ENCODE data around the gene LIMD2.

The LIMD2 gene

DNA sequence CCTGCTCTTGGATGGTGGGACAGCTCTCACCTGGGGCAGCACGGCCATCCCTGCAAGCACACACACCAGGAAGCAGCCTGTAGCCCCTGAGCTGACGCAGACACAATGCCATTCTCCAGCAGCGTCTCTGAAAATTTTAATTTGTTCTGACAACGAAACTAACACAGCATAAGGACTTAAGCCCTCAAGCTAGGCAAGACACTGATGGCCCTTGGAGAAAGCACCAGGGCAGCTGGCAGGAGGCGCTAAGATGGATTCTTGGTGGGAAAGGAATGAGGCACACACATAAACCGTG lies 2.7 kb upstream of the LIMD2 start:
- POLR2A ChIA-PET = interaction anchor here (1.4 kb wide), 1 partner anchor 40 kb away, joined by 4 read pairs; no protein-coding TSS in a partner anchor
- CTCF ChIA-PET = interaction anchor here (0.6 kb wide), 1 partner anchor 273 kb away, joined by 3 read pairs; no protein-coding TSS in a partner anchor
- no peaks in the 10 kb centered on the region for H3K9me3 ChIP-seq (ENCODE audit: control insufficient read depth, insufficient read depth, low read depth, low read length)
- peaks cover 3% of the 10 kb centered on the region; the same call in 1 of the 2 replicates for H3K4me1 ChIP-seq (ENCODE audit: control insufficient read depth, insufficient read depth, low read length)
- no peak overlapping the region for H3K27ac ChIP-seq (ENCODE audit: extremely low read depth, low read depth, low read length)
- TF ChIP-seq ZSCAN16 (tag by site-specific recombination; IDR thresholded peaks at IDR 0.05) = no peak
- no peak for TF ChIP-seq ZNF660 (tag by site-specific recombination; IDR thresholded peaks at IDR 0.05)
- TF ChIP-seq ZNF404 (tag by site-specific recombination; IDR thresholded peaks at IDR 0.05) = no peak
- no peak overlapping the region for H3K4me3 ChIP-seq (ENCODE audit: low read depth, low read length)
- H3K36me3 ChIP-seq (ENCODE audit: control insufficient read depth in 2 of 2, insufficient read depth in 1 of 2, low read length in 2 of 2) = peaks cover 0 to 58% of the 10 kb centered on the region in 2 experiments; a peak in 2 of 3 replicates

DNA sequence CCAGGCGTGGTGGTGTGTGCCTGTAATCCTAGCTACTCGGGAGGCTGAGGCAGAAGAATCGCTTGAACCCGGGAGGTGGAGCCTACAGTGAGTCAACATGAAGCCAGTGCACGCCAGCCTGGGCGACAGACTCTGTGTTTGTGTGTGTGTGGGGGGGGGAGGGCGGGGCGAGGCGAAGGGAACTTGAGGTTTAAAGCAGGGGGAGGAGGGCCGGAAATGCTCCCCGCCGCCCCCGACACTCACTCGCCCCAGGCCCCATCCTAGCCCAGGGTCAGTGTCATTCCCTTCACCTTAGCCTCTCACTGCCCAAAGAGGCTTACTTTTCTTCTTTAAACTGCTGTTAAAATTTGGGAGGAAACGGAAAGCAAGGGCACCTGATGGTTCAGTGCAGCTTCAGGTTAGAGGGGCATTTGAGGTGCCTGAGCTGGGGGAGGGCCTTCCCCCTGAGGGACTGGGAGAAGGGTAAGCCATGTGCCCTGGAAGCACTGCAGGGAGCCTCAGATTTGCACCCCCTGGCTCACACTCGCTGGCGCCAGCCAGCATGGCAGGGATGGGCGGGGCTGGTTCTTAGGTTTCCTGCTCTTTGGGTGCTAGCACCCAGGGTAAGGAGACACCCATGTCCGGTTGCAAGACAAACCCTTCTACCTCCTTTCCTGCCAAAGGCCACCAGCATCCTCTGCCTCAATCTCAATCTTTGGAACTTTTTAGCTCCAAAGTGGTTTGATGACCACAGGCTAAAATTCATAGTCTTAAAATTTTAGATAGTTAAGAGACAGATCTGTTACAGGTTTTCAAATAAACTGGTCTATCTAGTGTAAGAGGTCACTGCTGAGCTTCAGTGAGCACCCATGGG lies 2.2 kb upstream of the LIMD2 start:
- peaks cover 3% of the 10 kb centered on the region; the same call in 1 of the 2 replicates for H3K4me1 ChIP-seq (ENCODE audit: control insufficient read depth, insufficient read depth, low read length)
- peaks cover 0 to 61% of the 10 kb centered on the region in 2 experiments; a peak in 1 of 3 replicates for H3K36me3 ChIP-seq (ENCODE audit: control insufficient read depth in 2 of 2, insufficient read depth in 1 of 2, low read length in 2 of 2)
- CTCF ChIA-PET = interaction anchor here (0.6 to 1.0 kb wide), 4 partner anchors 10 to 272 kb away, joined by 3 read pairs; no protein-coding TSS in a partner anchor
- H3K9me3 ChIP-seq (ENCODE audit: control insufficient read depth, insufficient read depth, low read depth, low read length) = no peaks in the 10 kb centered on the region
- POLR2A ChIA-PET = interaction anchor here (1.4 kb wide), 1 partner anchor 40 kb away, joined by 4 read pairs; no protein-coding TSS in a partner anchor
- H3K4me3 ChIP-seq (ENCODE audit: low read depth, low read length) = no peak overlapping the region
- 0 out of 2 replicates have a peak, but pooled peaks have one; percentile 22 for TF ChIP-seq GLIS2 (tag by site-specific recombination; IDR thresholded peaks at IDR 0.05)
- no peak for TF ChIP-seq ZNF248 (tag by site-specific recombination; IDR thresholded peaks at IDR 0.05)
- H3K27ac ChIP-seq (ENCODE audit: extremely low read depth, low read depth, low read length) = no peak overlapping the region

DNA sequence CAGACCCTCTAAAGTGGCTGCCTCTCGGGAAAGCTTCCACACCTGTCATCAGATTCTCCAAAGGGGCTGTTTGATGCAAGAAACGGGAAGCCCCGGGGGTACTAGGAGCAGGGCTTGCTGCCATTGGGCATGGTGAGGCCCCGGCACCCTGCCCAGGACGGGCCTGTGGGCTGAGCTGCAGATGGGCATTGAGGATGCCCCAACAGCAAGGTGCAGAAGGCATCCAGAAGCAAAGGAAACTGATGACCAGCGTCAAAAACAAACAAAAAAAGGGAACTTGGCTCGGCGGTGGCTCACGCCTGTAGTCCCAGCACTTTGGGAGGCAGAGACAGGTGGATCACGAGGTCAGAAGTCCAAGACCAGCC lies 1.5 kb upstream of the LIMD2 start:
- no peak overlapping the region for H3K27ac ChIP-seq (ENCODE audit: extremely low read depth, low read depth, low read length)

More for the DNA sequence above, 1.5 kb upstream of the LIMD2 start:
- ChIA-PET POLR2A (interaction anchor here (1.4 kb wide), 1 partner anchor 41 kb away, joined by 4 read pairs; no protein-coding TSS in a partner anchor), CTCF (interaction anchor here (0.6 to 1.0 kb wide), 4 partner anchors 11 to 276 kb away, joined by 3 to 5 read pairs (median 3); no protein-coding TSS in a partner anchor)
- Histone ChIP-seq H3K4me3 (ENCODE audit: low read depth, low read length) (no peak overlapping the region), H3K9me3 (ENCODE audit: control insufficient read depth, insufficient read depth, low read depth, low read length) (no peaks in the 10 kb centered on the region), H3K36me3 (ENCODE audit: control insufficient read depth in 2 of 2, insufficient read depth in 1 of 2, low read length in 2 of 2) (peaks cover under 1 to 61% of the 10 kb centered on the region in 2 experiments; a peak in 1 of 3 replicates), H3K4me1 (ENCODE audit: control insufficient read depth, insufficient read depth, low read length) (peaks cover 3% of the 10 kb centered on the region; the same call in 1 of the 2 replicates)
- TF ChIP-seq, protein P1, sequence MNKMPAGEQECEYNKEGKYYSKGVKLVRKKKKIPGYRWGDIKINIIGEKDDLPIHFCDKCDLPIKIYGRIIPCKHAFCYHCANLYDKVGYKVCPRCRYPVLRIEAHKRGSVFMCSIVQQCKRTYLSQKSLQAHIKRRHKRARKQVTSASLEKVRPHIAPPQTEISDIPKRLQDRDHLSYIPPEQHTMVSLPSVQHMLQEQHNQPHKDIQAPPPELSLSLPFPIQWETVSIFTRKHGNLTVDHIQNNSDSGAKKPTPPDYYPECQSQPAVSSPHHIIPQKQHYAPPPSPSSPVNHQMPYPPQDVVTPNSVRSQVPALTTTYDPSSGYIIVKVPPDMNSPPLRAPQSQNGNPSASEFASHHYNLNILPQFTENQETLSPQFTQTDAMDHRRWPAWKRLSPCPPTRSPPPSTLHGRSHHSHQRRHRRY (tag by site-specific recombination; IDR thresholded peaks at IDR 0.05) = no peak
- TF ChIP-seq ZNF114 (tag by site-specific recombination; IDR thresholded peaks at IDR 0.05) (no peak), ZNF510 (tag by site-specific recombination; IDR thresholded peaks at IDR 0.05; ENCODE audit: insufficient replicate concordance) (no peak), KLF7 (tag by site-specific recombination; IDR thresholded peaks at IDR 0.05; ENCODE audit: borderline replicate concordance) (no peak), ZNF423 (tag by site-specific recombination; IDR thresholded peaks at IDR 0.05) (no peak), ZNF292 (tag by site-specific recombination; IDR thresholded peaks at IDR 0.05; ENCODE audit: borderline replicate concordance, low read depth) (no peak), GLIS1 (tag by site-specific recombination; IDR thresholded peaks at IDR 0.05) (no peak), PRDM1 (tag by site-specific recombination; IDR thresholded peaks at IDR 0.05) (no peak)
- TF ChIP-seq, protein P2, sequence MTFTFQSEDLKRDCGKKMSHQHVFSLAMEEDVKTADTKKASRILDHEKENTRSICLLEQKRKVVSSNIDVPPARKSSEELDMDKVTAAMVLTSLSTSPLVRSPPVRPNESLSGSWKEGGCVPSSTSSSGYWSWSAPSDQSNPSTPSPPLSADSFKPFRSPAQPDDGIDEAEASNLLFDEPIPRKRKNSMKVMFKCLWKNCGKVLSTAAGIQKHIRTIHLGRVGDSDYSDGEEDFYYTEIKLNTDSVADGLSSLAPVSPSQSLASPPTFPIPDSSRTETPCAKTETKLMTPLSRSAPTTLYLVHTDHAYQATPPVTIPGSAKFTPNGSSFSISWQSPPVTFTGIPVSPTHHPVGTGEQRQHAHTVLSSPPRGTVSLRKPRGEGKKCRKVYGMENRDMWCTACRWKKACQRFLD (tag by site-specific recombination; IDR thresholded peaks at IDR 0.05) = no peak
- TF ChIP-seq, protein P3, sequence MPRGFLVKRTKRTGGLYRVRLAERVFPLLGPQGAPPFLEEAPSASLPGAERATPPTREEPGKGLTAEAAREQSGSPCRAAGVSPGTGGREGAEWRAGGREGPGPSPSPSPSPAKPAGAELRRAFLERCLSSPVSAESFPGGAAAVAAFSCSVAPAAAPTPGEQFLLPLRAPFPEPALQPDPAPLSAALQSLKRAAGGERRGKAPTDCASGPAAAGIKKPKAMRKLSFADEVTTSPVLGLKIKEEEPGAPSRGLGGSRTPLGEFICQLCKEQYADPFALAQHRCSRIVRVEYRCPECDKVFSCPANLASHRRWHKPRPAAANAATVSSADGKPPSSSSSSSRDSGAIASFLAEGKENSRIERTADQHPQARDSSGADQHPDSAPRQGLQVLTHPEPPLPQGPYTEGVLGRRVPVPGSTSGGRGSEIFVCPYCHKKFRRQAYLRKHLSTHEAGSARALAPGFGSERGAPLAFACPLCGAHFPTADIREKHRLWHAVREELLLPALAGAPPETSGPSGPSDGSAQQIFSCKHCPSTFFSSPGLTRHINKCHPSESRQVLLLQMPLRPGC (tag by site-specific recombination; IDR thresholded peaks at IDR 0.05) = no peak
